HEK293T (cell line): ENCODE results near the gene RIMS1.

Experiments used
- ARNT ChIP-seq: fragments of 450-650 bp; IDR thresholded peaks from 2 replicates; pipeline ENCODE4 v1.6.1; 2017; ENCODE audit warnings: mild to moderate bottlenecking
- BHLHE40 ChIP-seq: fragments of 450-650 bp; IDR thresholded peaks from 2 replicates; pipeline ENCODE4 v1.6.1; 2016; ENCODE audit warnings: mild to moderate bottlenecking, moderate library complexity, borderline replicate concordance
- FOXA1 ChIP-seq: fragments of 450-650 bp; IDR thresholded peaks from 2 replicates; pipeline ENCODE4 v1.6.1; 2016; ENCODE audit warnings: mild to moderate bottlenecking
- FOXK2 ChIP-seq: fragments of 450-650 bp; IDR thresholded peaks from 2 replicates; pipeline ENCODE4 v1.6.1; 2016; ENCODE audit warnings: mild to moderate bottlenecking
- LEF1 ChIP-seq: fragments of 450-650 bp; IDR thresholded peaks from 2 replicates; pipeline ENCODE4 v1.6.1; 2017; ENCODE audit warnings: mild to moderate bottlenecking, borderline replicate concordance
- NFRKB ChIP-seq: fragments of 450-650 bp; IDR thresholded peaks from 2 replicates; pipeline ENCODE4 v1.6.1; 2016; ENCODE audit warnings: mild to moderate bottlenecking, moderate library complexity
- SP1 ChIP-seq: fragments of 450-650 bp; IDR thresholded peaks from 2 replicates; pipeline ENCODE4 v1.6.1; 2017
- TARDBP ChIP-seq: fragments of 450-650 bp; IDR thresholded peaks from 2 replicates; pipeline ENCODE4 v1.6.1; 2016
- TF ChIP-seq, protein P1 (sequence below): fragments of 450-650 bp; IDR thresholded peaks from 2 replicates; pipeline ENCODE4 v1.6.1; 2016

DNA sequence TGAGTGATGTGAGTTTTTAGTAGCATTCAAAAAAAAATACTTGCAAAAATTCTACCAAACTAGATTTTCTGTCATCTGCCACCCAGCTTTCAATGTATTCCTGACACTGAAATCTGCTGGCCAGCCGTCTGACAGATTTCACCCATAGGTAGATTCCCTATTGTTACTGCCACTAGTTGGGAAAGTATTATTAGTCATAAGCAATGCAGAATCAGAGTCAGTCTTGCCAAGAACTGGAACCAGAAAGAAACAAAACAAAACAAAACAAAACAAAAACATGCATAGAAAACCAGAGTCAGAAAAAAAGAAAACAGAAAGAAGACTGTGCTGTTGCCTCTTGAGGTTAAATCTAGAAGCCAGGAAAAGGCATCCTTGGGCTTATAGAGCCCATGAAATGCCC lies 442.4 kb downstream of the RIMS1 start:
- TF ChIP-seq FOXK2 (no peak), FOXA1 (no peak), ARNT (no peak), LEF1 (no peak), TARDBP (no peak), NFRKB (no peak), SP1 (no peak), BHLHE40 (no peak)
- TF ChIP-seq, protein P1, sequence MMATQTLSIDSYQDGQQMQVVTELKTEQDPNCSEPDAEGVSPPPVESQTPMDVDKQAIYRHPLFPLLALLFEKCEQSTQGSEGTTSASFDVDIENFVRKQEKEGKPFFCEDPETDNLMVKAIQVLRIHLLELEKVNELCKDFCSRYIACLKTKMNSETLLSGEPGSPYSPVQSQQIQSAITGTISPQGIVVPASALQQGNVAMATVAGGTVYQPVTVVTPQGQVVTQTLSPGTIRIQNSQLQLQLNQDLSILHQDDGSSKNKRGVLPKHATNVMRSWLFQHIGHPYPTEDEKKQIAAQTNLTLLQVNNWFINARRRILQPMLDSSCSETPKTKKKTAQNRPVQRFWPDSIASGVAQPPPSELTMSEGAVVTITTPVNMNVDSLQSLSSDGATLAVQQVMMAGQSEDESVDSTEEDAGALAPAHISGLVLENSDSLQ: no peak
